ENCODE measurements around the gene DOCK9. TPM values are rescaled to one million over a fixed set of nuclear protein-coding genes. Genes with fewer than 3 reads are reported as not detected.

Gene DOCK9
- total and polyA plus RNA-seq, 2 donors (not counting 3 experiments of a cell fraction or from before 2014, with no cell fraction given), result 147 to 323 TPM

DNA sequence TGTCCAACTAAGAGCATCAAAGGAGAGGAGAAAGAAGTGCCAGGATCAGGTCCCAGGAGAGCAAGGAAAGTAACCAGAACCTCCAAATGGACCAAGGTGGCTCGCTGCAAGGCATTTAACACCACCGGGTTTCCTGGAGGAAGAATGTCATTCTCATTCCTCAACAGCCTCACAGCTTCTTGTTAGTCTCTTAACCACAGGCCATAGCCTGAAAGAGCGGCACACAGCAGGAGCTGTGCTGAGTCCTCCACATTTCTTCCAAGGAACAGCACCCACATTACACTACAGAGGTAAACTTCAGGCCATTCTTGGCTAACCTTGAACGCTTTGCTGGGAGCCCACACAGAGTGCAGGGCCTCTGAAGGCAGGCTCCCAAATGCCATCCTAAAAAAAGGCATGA is 23.6 kb downstream of the DOCK9 start:
- POLR2A ChIA-PET, result no interaction called here
- Histone ChIP-seq H3K4me2 (ENCODE audit: insufficient read depth, low read length) (no peak overlapping the region), H3K79me2 (ENCODE audit: control insufficient read depth, insufficient read depth, low read length) (peaks cover 60% of the 10 kb centered on the region), H3K27ac (ENCODE audit: insufficient read depth, low read depth, low read length) (no peak overlapping the region), H3K27me3 (ENCODE audit: control insufficient read depth in 2 of 2, insufficient read depth in 2 of 2, low read length in 2 of 2) (no peaks in the 10 kb centered on the region), H2AFZ (ENCODE audit: low read depth, low read length) (no peak overlapping the region), H3K4me3 (replicated peaks in 1 of 3; ENCODE audit: insufficient read depth in 1 of 3, low read depth in 1 of 3, low read length in 3 of 3) (no peak overlapping the region), H4K20me1 (replicated peaks; ENCODE audit: control insufficient read depth, extremely low read depth, insufficient read depth, low read length) (no peaks in the 10 kb centered on the region), H3K36me3 (ENCODE audit: control insufficient read depth in 2 of 2, extremely low read depth in 1 of 2, insufficient read depth in 2 of 2, low read length in 2 of 2) (peaks cover 3 to 9% of the 10 kb centered on the region in 2 experiments), H3K4me1 (ENCODE audit: control insufficient read depth, extremely low read depth, insufficient read depth, low read length) (peaks cover 3% of the 10 kb centered on the region), H3K9me3 (replicated peaks; ENCODE audit: control insufficient read depth, insufficient read depth, low read length) (no peaks in the 10 kb centered on the region), H3K9me1 (replicated peaks; ENCODE audit: control insufficient read depth, extremely low read depth, insufficient read depth, low read length) (no peaks in the 10 kb centered on the region), H3K9ac (replicated peaks; ENCODE audit: extremely low read depth, insufficient read depth, low read length) (no peak overlapping the region)
- no peak for DNase-seq (ENCODE audit: low read depth, low spot score)
- no peak for FAIRE-seq
- BruUV-seq (replicated peaks), result no TSS peak
- dilution Hi-C loops (cut with MboI; ENCODE audit: extremely low pct_ligation_motif_present, low sequenced_read_pairs) (no loop called here), intact Hi-C loops (cut with micrococcal nuclease) (no loop called here)
- TF ChIP-seq, protein P1, sequence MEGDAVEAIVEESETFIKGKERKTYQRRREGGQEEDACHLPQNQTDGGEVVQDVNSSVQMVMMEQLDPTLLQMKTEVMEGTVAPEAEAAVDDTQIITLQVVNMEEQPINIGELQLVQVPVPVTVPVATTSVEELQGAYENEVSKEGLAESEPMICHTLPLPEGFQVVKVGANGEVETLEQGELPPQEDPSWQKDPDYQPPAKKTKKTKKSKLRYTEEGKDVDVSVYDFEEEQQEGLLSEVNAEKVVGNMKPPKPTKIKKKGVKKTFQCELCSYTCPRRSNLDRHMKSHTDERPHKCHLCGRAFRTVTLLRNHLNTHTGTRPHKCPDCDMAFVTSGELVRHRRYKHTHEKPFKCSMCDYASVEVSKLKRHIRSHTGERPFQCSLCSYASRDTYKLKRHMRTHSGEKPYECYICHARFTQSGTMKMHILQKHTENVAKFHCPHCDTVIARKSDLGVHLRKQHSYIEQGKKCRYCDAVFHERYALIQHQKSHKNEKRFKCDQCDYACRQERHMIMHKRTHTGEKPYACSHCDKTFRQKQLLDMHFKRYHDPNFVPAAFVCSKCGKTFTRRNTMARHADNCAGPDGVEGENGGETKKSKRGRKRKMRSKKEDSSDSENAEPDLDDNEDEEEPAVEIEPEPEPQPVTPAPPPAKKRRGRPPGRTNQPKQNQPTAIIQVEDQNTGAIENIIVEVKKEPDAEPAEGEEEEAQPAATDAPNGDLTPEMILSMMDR (IDR thresholded peaks at IDR 0.05; ENCODE audit: extremely low read depth in 1 of 2, insufficient read depth in 1 of 2, low read depth in 1 of 2, low read length in 2 of 2), result no peak
- TF ChIP-seq MYC (IDR thresholded peaks at IDR 0.05; ENCODE audit: low read depth, low read length) (no peak), FOS (IDR thresholded peaks at IDR 0.05; ENCODE audit: borderline replicate concordance, insufficient read depth, low read length) (no peak), POLR2AphosphoS5 (IDR thresholded peaks at IDR 0.05; ENCODE audit: insufficient read depth, low read depth, low read length) (no peak)
- TF ChIP-seq, protein P2, sequence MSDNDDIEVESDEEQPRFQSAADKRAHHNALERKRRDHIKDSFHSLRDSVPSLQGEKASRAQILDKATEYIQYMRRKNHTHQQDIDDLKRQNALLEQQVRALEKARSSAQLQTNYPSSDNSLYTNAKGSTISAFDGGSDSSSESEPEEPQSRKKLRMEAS (IDR thresholded peaks at IDR 0.05; ENCODE audit: insufficient read depth, insufficient read length), result no peak
- CTCF ChIA-PET, result interaction anchor here (1.3 kb wide), 1 partner anchor 17 kb away, joined by 3 read pairs; no protein-coding TSS in a partner anchor

DNA sequence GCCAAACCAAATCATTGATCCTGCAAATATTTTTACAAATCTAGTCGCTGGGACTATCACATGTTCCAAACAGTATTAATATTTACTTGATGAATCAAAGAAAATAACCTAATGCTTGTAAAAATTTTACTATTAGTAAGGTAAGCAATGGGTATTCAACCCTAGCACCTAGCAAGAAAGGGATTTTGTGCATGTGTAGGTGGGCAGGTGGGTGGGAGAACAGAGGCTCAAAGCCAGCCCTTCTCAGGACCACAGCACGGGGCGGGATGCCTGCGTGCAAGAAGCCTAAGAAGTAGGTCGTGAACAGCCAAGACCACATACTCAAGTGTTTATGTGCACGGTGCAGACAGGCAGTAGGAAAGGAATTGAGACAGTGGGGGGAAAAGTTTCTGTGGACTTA is 26.6 kb downstream of the DOCK9 start:
- TF ChIP-seq GATA2 (IDR thresholded peaks at IDR 0.05; ENCODE audit: insufficient read depth, insufficient read length, low read depth, low read length), result no peak
- TF ChIP-seq, protein P2 (IDR thresholded peaks at IDR 0.05; ENCODE audit: insufficient read depth, insufficient read length), result no peak
- no peak for TF ChIP-seq EZH2 (IDR thresholded peaks at IDR 0.05; ENCODE audit: borderline replicate concordance, low read depth, low read length, severe bottlenecking)
- TF ChIP-seq POLR2A (IDR thresholded peaks at IDR 0.05; ENCODE audit: low read depth, low read length), result no peak
- no peak for TF ChIP-seq MYC (IDR thresholded peaks at IDR 0.05; ENCODE audit: low read depth, low read length)
- Histone ChIP-seq H3K36me3 (ENCODE audit: control insufficient read depth in 2 of 2, extremely low read depth in 1 of 2, insufficient read depth in 2 of 2, low read length in 2 of 2) (peaks cover 3 to 9% of the 10 kb centered on the region in 2 experiments), H4K20me1 (replicated peaks; ENCODE audit: control insufficient read depth, extremely low read depth, insufficient read depth, low read length) (no peaks in the 10 kb centered on the region), H3K4me2 (ENCODE audit: insufficient read depth, low read length) (no peak overlapping the region), H3K4me1 (ENCODE audit: control insufficient read depth, extremely low read depth, insufficient read depth, low read length) (peaks cover 30% of the 10 kb centered on the region), H3K27ac (ENCODE audit: insufficient read depth, low read depth, low read length) (no peak overlapping the region), H3K9me3 (replicated peaks; ENCODE audit: control insufficient read depth, insufficient read depth, low read length) (no peaks in the 10 kb centered on the region), H3K27me3 (ENCODE audit: control insufficient read depth in 2 of 2, insufficient read depth in 2 of 2, low read length in 2 of 2) (no peaks in the 10 kb centered on the region), H2AFZ (ENCODE audit: low read depth, low read length) (no peak overlapping the region), H3K4me3 (replicated peaks in 1 of 3; ENCODE audit: insufficient read depth in 1 of 3, low read depth in 1 of 3, low read length in 3 of 3) (no peak overlapping the region), H3K79me2 (ENCODE audit: control insufficient read depth, insufficient read depth, low read length) (peaks cover 58% of the 10 kb centered on the region), H3K9ac (replicated peaks; ENCODE audit: extremely low read depth, insufficient read depth, low read length) (no peak overlapping the region), H3K9me1 (replicated peaks; ENCODE audit: control insufficient read depth, extremely low read depth, insufficient read depth, low read length) (no peaks in the 10 kb centered on the region)
- dilution Hi-C loops (cut with MboI; ENCODE audit: extremely low pct_ligation_motif_present, low sequenced_read_pairs), result no loop called here
- DNase-seq (ENCODE audit: low read depth, low spot score) (no peak), FAIRE-seq (no peak)
- intact Hi-C loops (cut with micrococcal nuclease), result no loop called here
- no TSS peak for BruUV-seq (replicated peaks)
- ChIA-PET CTCF (interaction anchor here (1.0 to 1.6 kb wide), 4 partner anchors 9 to 77 kb away, joined by 3 to 7 read pairs (median 4); no protein-coding TSS in a partner anchor), POLR2A (no interaction called here)

Data from endothelial cell of umbilical vein (primary cell).